Activated T-cell treated with anti-CD3 and anti-CD28 coated beads, Interleukin-2, amount 50 U/mL, for 48 hours (primary cell): ENCODE results near the gene SLC26A1.
A peak's percentile ranks its signal among the peaks of the same experiment; 100 is the strongest.
"Not testable (repeated sequence)": the region's sequence is repeated elsewhere in the genome, so short reads cannot be mapped to it uniquely, and the experiment has no call there.

Experiments used
- DNase-seq, 2 experiments: peaks; one replicate each; pipeline ENCODE4 v3.0.0-alpha.2; 2020

Gene SLC26A1

GRCh38 chr4:982814-983213, 10.4 kb downstream of the SLC26A1 start:
- DNase-seq: no peak

GRCh38 chr4:982291-982690, 10.9 kb downstream of the SLC26A1 start:
- no peak for DNase-seq

DNA sequence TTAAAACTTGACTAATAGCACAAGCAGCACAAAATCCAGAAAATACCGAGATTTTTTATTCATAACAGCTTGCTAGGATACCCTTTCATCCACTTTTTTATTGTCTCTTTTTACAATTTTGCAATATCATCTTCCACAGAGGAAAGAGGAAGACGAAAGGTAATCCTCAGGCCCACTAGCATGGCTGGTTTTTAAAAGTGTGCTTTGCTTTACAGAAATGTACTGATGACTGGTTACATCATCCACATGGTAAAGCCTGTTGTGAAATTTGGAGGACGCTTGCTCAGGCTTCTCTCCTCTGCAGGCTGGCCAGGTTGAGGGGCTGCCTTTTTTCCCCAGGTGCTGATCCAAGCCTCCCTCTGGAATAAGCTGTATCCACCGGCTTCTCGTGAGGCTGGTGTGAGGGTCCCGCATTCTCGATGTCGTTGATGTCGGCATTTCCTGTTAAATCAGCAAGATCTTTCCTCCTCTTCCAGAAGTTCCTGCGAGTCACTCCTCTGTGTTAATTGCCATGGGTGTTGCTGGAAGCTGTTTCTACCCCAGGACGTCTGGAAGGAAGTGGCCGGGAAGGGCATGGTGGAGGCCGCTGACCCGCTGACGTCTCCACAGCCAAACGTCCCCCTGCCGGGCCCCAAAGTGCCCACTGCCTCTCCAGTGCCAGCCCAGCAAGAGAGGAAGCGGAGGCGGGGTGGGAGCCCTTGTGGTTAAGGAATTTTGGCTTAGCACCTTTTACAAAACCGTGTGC, 14.1 kb downstream of the SLC26A1 start:
- no peak for DNase-seq

DNA sequence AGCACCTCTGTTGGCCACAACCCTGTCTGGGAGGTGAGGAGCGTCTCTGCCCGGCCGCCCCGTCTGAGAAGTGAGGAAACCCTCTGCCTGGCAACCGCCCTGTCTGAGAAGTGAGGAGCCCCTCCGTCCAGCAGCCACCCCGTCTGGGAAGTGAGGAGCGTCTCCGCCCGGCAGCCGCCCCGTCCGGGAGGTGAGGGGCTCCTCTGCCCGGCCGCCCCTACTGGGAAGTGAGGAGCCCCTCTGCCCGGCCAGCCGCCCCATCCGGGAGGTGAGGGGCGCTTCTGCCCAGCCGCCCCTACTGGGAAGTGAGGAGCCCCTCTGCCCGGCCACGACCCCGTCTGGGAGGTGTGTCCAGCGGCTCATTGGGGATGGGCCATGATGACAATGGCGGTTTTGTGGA, 17.2 kb downstream of the SLC26A1 start:
- not testable (repeated sequence) for DNase-seq

DNA sequence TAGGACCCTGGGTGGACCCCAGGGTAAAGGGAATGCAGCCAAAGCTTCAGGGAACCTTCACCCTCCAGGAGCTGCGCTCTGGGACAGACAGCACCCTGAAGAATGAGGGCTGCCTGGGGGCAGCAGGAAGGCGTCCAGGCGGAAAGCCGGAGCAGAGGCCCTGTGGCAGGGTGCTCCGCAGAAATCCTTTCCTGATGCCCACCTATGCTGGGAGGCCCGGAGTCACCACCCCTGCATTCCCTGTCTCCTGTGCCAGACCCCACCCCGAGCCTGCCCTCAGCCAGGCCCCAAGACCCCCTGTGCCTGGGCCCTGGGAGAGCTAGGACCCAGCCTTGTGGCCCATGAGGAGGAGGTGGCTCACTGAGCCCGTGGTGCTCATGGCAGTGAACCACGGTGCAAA, 18.5 kb downstream of the SLC26A1 start:
- DNase-seq: no peak

DNA sequence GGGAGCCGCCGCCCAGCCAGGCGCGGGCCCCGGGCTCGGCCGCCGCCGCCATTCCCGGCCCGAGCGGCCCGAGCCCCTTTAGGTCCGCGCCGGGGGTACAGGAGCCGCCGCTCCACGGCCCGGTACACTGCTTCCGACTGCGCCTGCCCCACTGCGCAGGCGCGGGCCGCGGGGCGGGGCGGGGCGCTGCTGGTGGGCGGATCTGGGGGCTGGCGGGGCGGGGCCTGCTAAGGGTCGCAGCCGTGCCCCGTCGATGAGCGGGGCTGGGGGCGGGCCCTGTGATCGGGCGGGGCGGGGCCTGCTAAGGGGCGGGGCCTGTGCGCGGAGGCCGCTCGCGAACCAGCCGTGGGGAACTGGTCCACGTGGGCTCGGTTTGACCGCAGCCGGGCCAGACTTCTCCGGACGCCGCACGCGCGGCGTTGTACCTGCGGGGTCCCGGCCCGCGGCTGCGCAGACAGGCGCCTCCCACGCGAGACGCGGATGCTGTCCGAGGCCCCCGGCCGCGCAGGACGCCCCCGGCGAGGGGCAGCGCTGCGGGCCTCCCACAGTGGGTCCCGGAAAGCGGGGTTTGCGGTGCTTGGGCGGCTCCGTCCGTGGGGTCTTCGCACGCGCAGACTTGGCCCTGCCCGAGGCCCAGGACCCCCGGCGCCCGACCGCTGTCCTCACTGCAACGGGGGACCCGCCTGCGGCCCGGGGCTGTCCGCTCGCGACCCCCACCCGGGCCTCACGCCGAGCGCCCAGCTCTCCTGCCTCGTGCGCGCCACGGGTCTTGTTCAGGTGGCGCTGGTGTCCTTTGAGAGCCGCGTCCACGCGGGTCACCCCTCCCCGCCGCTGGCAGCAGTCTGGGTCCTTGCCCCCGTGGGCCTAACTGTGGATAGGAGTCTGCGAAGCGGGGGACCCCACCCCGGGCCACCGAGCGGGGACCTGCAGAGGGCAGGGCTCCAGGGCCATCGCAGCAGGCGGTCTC, 19.5 kb downstream of the SLC26A1 start, which contains the start of gene DGKQ:
Gene DGKQ, minus strand, starts transcription at position 139 of the 967 bp plus-strand sequence. Its CDS starts 87 bp downstream, at position 52.
- DNase-seq: peak; percentile 93

DNA sequence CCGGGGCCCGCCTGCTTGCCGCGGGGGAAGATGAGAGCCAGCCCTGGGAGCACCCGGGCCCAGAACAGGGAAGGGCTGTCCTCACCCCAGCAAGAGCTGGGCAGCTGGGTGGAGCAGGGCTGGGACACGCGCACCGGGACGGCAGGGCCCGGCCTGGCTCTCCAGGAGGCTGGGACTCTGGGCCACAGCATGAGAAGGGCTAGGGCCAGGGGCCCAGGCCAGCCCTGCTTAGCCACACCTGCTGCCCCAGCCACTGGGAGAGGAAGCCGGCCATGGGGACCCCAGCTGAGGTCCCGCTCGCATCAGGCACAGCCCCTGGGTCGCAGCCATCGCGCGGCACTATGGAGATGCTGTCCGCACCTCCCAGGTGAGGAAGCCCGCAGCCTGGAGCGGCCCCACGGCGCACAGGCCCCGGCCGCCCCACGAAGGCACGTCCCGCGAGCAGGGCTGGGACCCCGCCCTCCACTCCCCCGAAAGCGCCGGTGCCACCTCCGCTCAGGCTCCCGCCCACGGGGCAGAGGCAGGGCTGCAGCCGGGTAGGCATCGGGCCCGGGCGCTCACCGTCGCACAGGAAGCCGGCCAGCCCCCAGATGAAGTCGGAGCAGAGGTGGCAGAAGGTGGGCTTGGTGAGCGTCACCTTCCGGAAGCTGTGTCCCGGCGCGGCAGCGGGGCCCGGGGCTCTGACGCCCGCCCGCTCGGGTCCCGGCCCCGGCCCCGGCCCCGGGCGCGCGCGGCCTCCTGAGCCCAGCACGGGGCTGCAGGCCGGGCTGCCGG, 20.4 kb downstream of the SLC26A1 start:
- peak; percentile 62 to 70 for DNase-seq

GRCh38 chr4:971666-972500, 21.3 kb downstream of the SLC26A1 start:
- DNase-seq: no peak

GRCh38 chr4:970854-971520, 22.2 kb downstream of the SLC26A1 start:
- no peak for DNase-seq

- DNase-seq: peak in 1 of 2 experiments; percentile 25
Observed at GRCh38 chr4:970046-970745, 23.0 kb downstream of the SLC26A1 start.

GRCh38 chr4:968621-969394, 24.4 kb downstream of the SLC26A1 start:
- DNase-seq: no peak

- DNase-seq: no peak
Observed at GRCh38 chr4:968221-968620, 25.0 kb downstream of the SLC26A1 start.

DNA sequence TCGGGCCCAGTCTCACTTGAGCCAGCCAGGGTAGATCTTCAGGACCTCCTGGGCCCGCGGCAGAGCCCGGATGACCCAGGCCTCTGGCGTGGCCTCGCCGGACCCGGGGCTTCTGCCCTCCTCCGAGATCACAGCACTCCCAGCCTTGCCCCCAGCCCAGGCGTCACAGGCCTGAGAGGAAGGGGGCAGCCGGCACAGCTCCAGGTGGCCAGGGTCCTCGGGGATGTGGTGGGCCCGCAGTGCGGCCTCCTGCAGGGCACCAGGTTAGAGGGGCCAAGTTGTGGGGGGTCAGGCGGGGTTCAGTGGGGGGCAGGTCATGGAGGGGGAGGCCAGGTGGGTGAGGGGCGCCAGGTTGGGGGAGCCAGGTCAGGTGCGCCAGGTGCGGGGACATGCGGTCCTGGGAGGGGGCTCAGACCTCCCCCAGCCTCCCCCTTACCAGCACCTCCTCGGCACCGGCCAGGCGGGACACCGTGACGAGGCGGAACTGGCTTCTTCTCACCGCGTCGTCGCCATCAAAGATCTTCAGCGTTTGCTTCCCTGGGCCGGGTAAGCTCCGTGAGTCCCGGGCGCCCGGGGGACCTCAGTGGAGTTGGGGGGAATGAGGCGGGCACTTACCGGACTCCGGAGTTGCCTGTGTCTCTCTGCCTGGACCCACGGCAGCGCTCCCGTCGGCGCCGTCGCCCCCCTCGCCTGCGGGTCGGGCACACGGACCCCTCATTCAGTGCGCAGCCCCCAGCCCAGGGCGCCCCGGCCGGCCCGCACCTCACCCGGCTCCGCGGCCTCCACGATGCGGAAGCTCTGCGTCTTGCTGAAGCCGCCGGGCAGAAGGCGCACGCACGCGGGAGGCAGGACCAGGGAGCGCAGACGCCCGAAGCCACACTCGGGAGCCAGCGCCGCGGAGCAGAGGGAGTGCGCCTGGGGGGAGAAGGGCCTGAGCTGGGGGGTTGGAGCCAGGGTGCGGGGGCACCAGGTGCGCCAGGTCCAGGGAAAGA, 25.8 kb downstream of the SLC26A1 start:
- DNase-seq: no peak

DNA sequence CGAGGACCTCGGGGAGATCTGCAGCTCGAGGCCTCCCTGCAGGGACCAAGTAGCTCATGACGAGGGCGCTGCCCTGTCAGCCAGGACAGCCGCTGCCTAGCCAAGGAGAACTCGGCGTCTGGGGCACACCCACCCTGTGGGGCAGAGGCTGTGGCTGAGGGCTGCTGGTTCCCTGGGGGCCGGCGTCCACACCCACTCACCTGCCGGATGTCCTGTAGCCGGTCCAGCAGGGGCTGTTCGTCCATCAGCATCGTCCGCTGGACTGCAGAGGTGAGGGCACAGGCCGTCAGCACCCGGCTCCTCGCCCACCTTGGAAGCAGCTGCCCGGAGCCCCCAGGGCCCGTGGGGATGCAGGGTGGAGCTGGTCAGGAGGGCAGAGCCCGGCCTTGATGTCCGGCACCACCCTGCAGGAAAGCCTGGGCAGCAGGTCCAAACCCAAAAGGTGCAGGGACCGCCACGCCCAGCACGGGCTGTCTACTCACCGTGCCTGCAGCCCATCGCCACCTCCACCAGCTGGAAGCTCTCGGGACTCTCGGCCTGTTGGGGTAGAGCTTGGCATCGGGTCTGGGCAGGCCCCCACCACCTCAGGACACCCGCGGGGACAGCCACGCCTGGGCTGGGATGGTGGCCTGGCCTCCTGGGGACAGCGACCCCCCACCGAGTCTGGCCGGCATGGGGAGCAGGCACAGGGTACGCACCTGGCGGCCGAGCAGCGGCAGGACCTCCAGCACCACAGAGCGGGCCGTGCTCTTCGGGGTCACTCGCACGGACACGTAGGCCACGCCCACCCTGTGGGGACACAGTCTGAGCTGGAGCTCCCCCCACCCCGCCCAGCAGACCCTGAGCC, 26.7 kb downstream of the SLC26A1 start:
- DNase-seq: no peak

- no peak for DNase-seq
Observed at GRCh38 chr4:965766-966134, 27.5 kb downstream of the SLC26A1 start.

GRCh38 chr4:965048-965765, 28.0 kb downstream of the SLC26A1 start:
- DNase-seq: no peak
